Mesothelial cell of epicardium (in vitro differentiated cells): ENCODE results near the gene BOD1L1. TPM values are rescaled to one million over a fixed set of nuclear protein-coding genes. Genes with fewer than 3 reads are reported as not detected.
A peak's percentile ranks its signal among the peaks of the same experiment; 100 is the strongest.

Experiments
- DNase-seq, 2 experiments: peaks; one replicate each; pipeline ENCODE4 v3.0.0; 2021; ENCODE audit warnings: low spot score in 2 of 2; ENCODE audit not compliant: unreplicated experiment in 2 of 2
- H3K27ac Mint-ChIP-seq: 2 replicates; pipeline ENCODE4 v1.8.0; 2021; ENCODE audit warnings: mixed read lengths
- H3K27me3 Mint-ChIP-seq: 2 replicates; pipeline ENCODE4 v1.8.0; 2021; ENCODE audit warnings: low read depth, mixed read lengths
- H3K36me3 Mint-ChIP-seq: 2 replicates; pipeline ENCODE4 v1.8.0; 2021; ENCODE audit warnings: mixed read lengths
- H3K4me1 Mint-ChIP-seq: 2 replicates; pipeline ENCODE4 v1.8.0; 2021; ENCODE audit warnings: mixed read lengths
- H3K4me3 Mint-ChIP-seq: 2 replicates; pipeline ENCODE4 v1.8.0; 2021; ENCODE audit warnings: mild to moderate bottlenecking, moderate library complexity, mixed read lengths
- H3K9me3 Mint-ChIP-seq: 2 replicates; pipeline ENCODE4 v1.8.0; 2021; ENCODE audit warnings: mixed read lengths
- microRNA-seq: library from miRNA; unstranded; fragments of <30 nt; microRNA quantifications from one replicate; pipeline ENCODE4 v1.2.0, GENCODE V29; 2021; ENCODE audit warnings: inconsistent platforms, mixed read lengths
- total RNA-seq: library from RNA; stranded (reverse); gene quantifications from 3 replicates; pipeline ENCODE4 v1.2.1, GENCODE V29; 2021
- TF ChIP-seq, protein P1 (sequence below): fragments of 200-600 bp; sonication (generic); IDR thresholded peaks from one replicate; pipeline ENCODE4 v1.5.0; 2021; ENCODE audit warnings: antibody characterized with exemption; ENCODE audit not compliant: unreplicated experiment

BOD1L1 gene
- total RNA-seq, 1 donor from 2014 or later = 56.8 TPM

DNA sequence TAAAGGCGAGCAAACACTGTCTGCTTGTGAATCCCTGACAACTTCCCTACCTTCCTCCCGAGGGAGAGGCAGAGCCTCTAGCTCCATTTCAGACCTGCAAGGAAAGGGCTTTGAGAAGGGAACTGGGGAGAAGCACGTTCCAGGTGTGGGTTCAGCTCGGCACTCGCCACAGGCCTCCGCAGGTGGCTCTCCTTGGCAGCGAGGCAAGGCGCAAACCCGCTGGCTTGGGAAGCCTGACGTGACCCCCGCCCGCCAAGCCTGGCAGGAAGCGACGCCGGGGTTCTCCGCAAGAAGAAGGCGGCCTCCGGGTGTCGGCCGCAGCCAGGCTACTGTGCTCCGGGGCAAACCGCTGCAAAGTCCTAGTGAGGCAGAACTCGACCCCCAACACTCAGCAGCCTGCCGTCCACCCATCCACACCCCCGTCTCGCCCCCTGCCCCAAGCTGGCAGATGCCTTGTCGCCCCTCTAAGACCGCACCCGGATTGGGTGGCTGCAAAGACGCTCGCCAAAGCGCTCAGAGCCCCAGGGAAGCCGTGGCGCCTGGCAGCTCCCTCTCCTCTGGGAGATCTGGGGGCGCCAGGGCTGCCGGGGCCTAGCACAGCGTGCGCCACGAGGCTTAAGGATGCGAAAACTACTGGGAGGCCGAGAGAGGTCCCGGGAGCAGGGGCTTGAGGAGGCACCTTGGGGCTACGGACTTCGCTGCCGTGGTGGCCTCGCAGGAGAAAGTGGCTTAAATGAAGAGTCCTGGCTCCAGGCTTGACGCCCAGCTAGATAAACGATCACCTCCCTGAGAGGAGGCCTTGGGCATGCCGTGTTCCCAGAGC lies 105.0 kb downstream of the BOD1L1 start:
- TF ChIP-seq, protein P1, sequence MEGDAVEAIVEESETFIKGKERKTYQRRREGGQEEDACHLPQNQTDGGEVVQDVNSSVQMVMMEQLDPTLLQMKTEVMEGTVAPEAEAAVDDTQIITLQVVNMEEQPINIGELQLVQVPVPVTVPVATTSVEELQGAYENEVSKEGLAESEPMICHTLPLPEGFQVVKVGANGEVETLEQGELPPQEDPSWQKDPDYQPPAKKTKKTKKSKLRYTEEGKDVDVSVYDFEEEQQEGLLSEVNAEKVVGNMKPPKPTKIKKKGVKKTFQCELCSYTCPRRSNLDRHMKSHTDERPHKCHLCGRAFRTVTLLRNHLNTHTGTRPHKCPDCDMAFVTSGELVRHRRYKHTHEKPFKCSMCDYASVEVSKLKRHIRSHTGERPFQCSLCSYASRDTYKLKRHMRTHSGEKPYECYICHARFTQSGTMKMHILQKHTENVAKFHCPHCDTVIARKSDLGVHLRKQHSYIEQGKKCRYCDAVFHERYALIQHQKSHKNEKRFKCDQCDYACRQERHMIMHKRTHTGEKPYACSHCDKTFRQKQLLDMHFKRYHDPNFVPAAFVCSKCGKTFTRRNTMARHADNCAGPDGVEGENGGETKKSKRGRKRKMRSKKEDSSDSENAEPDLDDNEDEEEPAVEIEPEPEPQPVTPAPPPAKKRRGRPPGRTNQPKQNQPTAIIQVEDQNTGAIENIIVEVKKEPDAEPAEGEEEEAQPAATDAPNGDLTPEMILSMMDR = no peak
- Mint-ChIP-seq H3K4me3 (no peak overlapping the region), H3K4me1 (no peaks in the 10 kb centered on the region), H3K27me3 (peaks cover 80% of the 10 kb centered on the region), H3K27ac (no peak overlapping the region), H3K9me3 (no peaks in the 10 kb centered on the region), H3K36me3 (no peaks in the 10 kb centered on the region)
- peak in 1 of 2 experiments; percentile 38 for DNase-seq

DNA sequence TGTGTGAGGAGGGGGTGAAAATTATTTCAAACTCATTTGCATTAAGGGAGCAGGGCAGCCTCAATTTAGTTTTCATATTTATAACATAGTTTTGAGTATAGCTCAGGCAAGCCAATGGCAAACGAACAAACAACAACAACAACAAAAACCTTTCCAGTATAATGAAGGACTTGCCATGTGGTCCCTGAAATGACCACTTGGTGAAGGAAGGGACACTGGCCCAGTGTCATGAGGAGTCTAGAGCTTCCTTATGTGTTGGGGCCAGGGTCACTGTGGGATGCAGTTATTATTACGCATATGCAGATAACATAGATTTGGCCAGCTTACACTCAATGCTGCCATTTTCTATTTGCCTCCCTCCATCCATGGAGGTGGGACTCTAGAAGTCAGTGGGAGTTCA lies 106.5 kb downstream of the BOD1L1 start:
- Mint-ChIP-seq H3K9me3 (no peaks in the 10 kb centered on the region), H3K4me1 (peaks cover 9% of the 10 kb centered on the region), H3K4me3 (no peak overlapping the region), H3K36me3 (no peaks in the 10 kb centered on the region), H3K27ac (no peak overlapping the region), H3K27me3 (peaks cover 75% of the 10 kb centered on the region)
- DNase-seq = no peak
- TF ChIP-seq, protein P1 = no peak

Small RNA genes lying within 50 kb of the gene (microRNA-seq; reads per million reads assigned to microRNA genes)
- 0.88 reads per million for gene MIR5091

Other genes with a start within 250 kb of the BOD1L1 start
- gene RAB28, start 143.4 kb downstream of the BOD1L1 start, total RNA-seq = 17.9 to 18.9 TPM (median 18.4 TPM) in 3 replicates
- gene NKX3-2, start 83.2 kb downstream of the BOD1L1 start, total RNA-seq = 1.3 to 1.4 TPM (median 1.3 TPM) in 3 replicates